H1 (cell line): Measurements from ENCODE around the gene CHRNA5. TPM values are rescaled to one million over a fixed set of nuclear protein-coding genes. Genes with fewer than 3 reads are reported as not detected.

ENCODE experiments used
- CTCF ChIA-PET: fragments of 300-600 bp; sonication (Branson Sonifier 250); formaldehyde crosslinking; loops from one replicate; lab custom pipeline; 2021; ENCODE audit not compliant: partially characterized antibody; lab: Charles Lee
- POLR2A ChIA-PET: fragments of 300-600 bp; sonication (Branson Sonifier 250); formaldehyde crosslinking; loops from one replicate; lab custom pipeline; 2021; ENCODE audit warnings: inconsistent platforms; ENCODE audit not compliant: partially characterized antibody; lab: Charles Lee
- DNase-seq, 2 experiments: peaks; one replicate each; pipeline versions ENCODE4 v3.0.0 to v3.0.0-alpha.2; 2010 to 2022; ENCODE audit warnings: low spot score in 2 of 2, low read depth in 1 of 2, mixed read lengths in 1 of 2
- FAIRE-seq: peaks from 2 replicates; lab custom pipeline; 2011; peaks lifted over from hg19 to GRCh38; lab: Jason Lieb, UNC
- H2AFZ ChIP-seq: 2 replicates; pipeline ENCODE4 v1.8.1; 2012; ENCODE audit warnings: low read length, inconsistent platforms
- H2AK5ac ChIP-seq: 2 replicates; pipeline ENCODE4 v1.6.1; 2013; ENCODE audit warnings: low read depth, low read length
- H2BK120ac ChIP-seq: replicated peaks from 2 replicates; pipeline ENCODE3; 2013; ENCODE audit warnings: low read depth, low read length, inconsistent platforms
- H2BK12ac ChIP-seq: 2 replicates; pipeline ENCODE4 v1.6.1; 2013; ENCODE audit warnings: low read depth, low read length
- H2BK15ac ChIP-seq: 2 replicates; pipeline ENCODE4 v1.6.1; 2013; ENCODE audit warnings: low read length
- H2BK20ac ChIP-seq: 2 replicates; pipeline ENCODE4 v1.6.1; 2013; ENCODE audit warnings: low read length
- H2BK5ac ChIP-seq: 2 replicates; pipeline ENCODE4 v1.6.1; 2013; ENCODE audit warnings: low read depth, low read length
- H3K14ac ChIP-seq: 2 replicates; pipeline ENCODE4 v1.6.1; 2013; ENCODE audit warnings: inconsistent platforms; ENCODE audit not compliant: insufficient read length
- H3K18ac ChIP-seq: 2 replicates; pipeline ENCODE4 v1.6.1; 2013; ENCODE audit warnings: low read length; ENCODE audit errors: extremely low read depth
- H3K23ac ChIP-seq: 2 replicates; pipeline ENCODE4 v1.6.1; 2013; ENCODE audit warnings: inconsistent platforms; ENCODE audit not compliant: insufficient read length
- H3K23me2 ChIP-seq: 2 replicates; pipeline ENCODE4 v1.6.1; 2013; ENCODE audit warnings: low read depth, low read length
- H3K27ac ChIP-seq: 2 replicates; pipeline ENCODE4 v1.6.1; 2011; ENCODE audit warnings: low read depth, low read length, inconsistent platforms
- H3K27me3 ChIP-seq, 4 experiments: replicated peaks in 1 of 4; 1 replicate in 1 of 4; 2 replicates in 3 of 4; pipeline versions ENCODE4 v1.6.1 to v1.8.1; 2011 to 2013; ENCODE audit warnings: low read length in 3 of 4, mild to moderate bottlenecking in 3 of 4, inconsistent platforms in 2 of 4, mixed read lengths in 2 of 4, moderate library complexity in 1 of 4; ENCODE audit not compliant: control insufficient read depth in 3 of 4, insufficient read depth in 3 of 4; ENCODE audit errors: extremely low read depth in 1 of 4
- H3K36me3 ChIP-seq, 4 experiments: 2 replicates each; pipeline versions ENCODE4 v1.6.1 to v1.8.1; 2011 to 2013; ENCODE audit warnings: mild to moderate bottlenecking in 4 of 4, low read length in 3 of 4, moderate library complexity in 2 of 4, control low read depth in 1 of 4, inconsistent platforms in 1 of 4; ENCODE audit not compliant: insufficient read depth in 4 of 4, control insufficient read depth in 2 of 4
- H3K4ac ChIP-seq: replicated peaks from 2 replicates; pipeline ENCODE3; 2013; ENCODE audit warnings: low read length, low read depth, mixed read lengths, inconsistent platforms; ENCODE audit not compliant: insufficient read length
- H3K4me1 ChIP-seq, 4 experiments: replicated peaks in 1 of 4; 1 replicate in 1 of 4; 2 replicates in 3 of 4; pipeline versions ENCODE4 v1.6.1 to v1.8.1; 2011 to 2013; ENCODE audit warnings: low read length in 3 of 4, inconsistent platforms in 2 of 4, mixed read lengths in 1 of 4; ENCODE audit not compliant: insufficient read depth in 4 of 4, control insufficient read depth in 3 of 4
- H3K4me2 ChIP-seq, 2 experiments: 2 replicates each; pipeline versions ENCODE4 v1.6.1 to v1.8.1; 2011 to 2013; ENCODE audit warnings: low read depth in 2 of 2, low read length in 2 of 2, control low read depth in 1 of 2, inconsistent platforms in 1 of 2, mild to moderate bottlenecking in 1 of 2; ENCODE audit not compliant: insufficient read depth in 1 of 2
- H3K4me3 ChIP-seq, 4 experiments: fragments of 200-600, 300-600 bp in 1 of 4; sonication (generic), shearing (Covaris generic), sonication (Bioruptor Twin) in 1 of 4; 2 replicates each; pipeline versions ENCODE4 v1.5.1 to v1.8.1; 2011 to 2016; ENCODE audit warnings: low read length in 4 of 4, low read depth in 3 of 4, control low read depth in 2 of 4, inconsistent platforms in 2 of 4, mild to moderate bottlenecking in 2 of 4, mixed read lengths in 1 of 4, moderate library complexity in 1 of 4; ENCODE audit not compliant: insufficient read depth in 2 of 4; ENCODE audit errors: extremely low read depth in 1 of 4
- H3K56ac ChIP-seq: replicated peaks from 2 replicates; pipeline ENCODE3; 2013; ENCODE audit warnings: low read depth, mild to moderate bottlenecking, mixed read lengths, low read length, inconsistent platforms; ENCODE audit not compliant: insufficient read length
- H3K79me1 ChIP-seq: 2 replicates; pipeline ENCODE4 v1.6.1; 2013; ENCODE audit warnings: low read depth, low read length, control low read depth
- H3K79me2 ChIP-seq, 2 experiments: 2 replicates each; pipeline versions ENCODE4 v1.6.1 to v1.8.1; 2012 to 2013; ENCODE audit warnings: low read length in 2 of 2, mild to moderate bottlenecking in 2 of 2, inconsistent platforms in 1 of 2; ENCODE audit not compliant: insufficient read depth in 2 of 2, control insufficient read depth in 1 of 2
- H3K9ac ChIP-seq, 4 experiments: replicated peaks in 1 of 4; 1 replicate in 1 of 4; 2 replicates in 3 of 4; pipeline versions ENCODE4 v1.6.1 to v1.8.1; 2011 to 2013; ENCODE audit warnings: low read depth in 3 of 4, low read length in 3 of 4, control low read depth in 2 of 4, mild to moderate bottlenecking in 2 of 4, moderate library complexity in 2 of 4, inconsistent platforms in 1 of 4; ENCODE audit errors: extremely low read depth in 1 of 4
- H3K9me3 ChIP-seq, 2 experiments: 2 replicates each; pipeline versions ENCODE4 v1.6.1 to v1.8.1; 2012 to 2013; ENCODE audit warnings: mild to moderate bottlenecking in 2 of 2, moderate library complexity in 2 of 2, control low read depth in 1 of 2, inconsistent platforms in 1 of 2, low read depth in 1 of 2, low read length in 1 of 2, mixed read lengths in 1 of 2; ENCODE audit not compliant: insufficient read depth in 2 of 2
- H4K20me1 ChIP-seq, 2 experiments: replicated peaks in 1 of 2; 2 replicates each; pipeline versions ENCODE3 to v1.8.1; 2011 to 2013; ENCODE audit warnings: inconsistent platforms in 2 of 2, low read length in 2 of 2, mild to moderate bottlenecking in 1 of 2; ENCODE audit not compliant: insufficient read depth in 2 of 2, control insufficient read depth in 1 of 2
- H4K5ac ChIP-seq: 2 replicates; pipeline ENCODE4 v1.6.1; 2013; ENCODE audit warnings: low read length, low read depth, mixed read lengths, inconsistent platforms; ENCODE audit not compliant: insufficient read length
- H4K8ac ChIP-seq: 2 replicates; pipeline ENCODE4 v1.8.0; 2013; ENCODE audit warnings: mild to moderate bottlenecking, moderate library complexity, low read length, inconsistent platforms; ENCODE audit not compliant: insufficient read depth; ENCODE audit errors: extremely low read depth
- H4K91ac ChIP-seq: replicated peaks from 2 replicates; pipeline ENCODE3; 2013; ENCODE audit warnings: low read length, mixed read lengths, inconsistent platforms; ENCODE audit not compliant: insufficient read length
- ASH2L ChIP-seq: fragments of 200-600, 300-600 bp; sonication (generic); IDR thresholded peaks from one replicate; pipeline ENCODE4 v1.7.1; 2017; ENCODE audit warnings: low read length
- HDAC2 ChIP-seq, 2 experiments: fragments of 300-600 bp in 1 of 2; sonication (generic) in 1 of 2; IDR thresholded peaks; 2 replicates each; pipeline ENCODE4 v1.6.1; 2011 to 2012; ENCODE audit warnings: low read depth in 2 of 2, low read length in 2 of 2, mild to moderate bottlenecking in 2 of 2, moderate library complexity in 2 of 2, borderline replicate concordance in 1 of 2, inconsistent platforms in 1 of 2
- KDM4A ChIP-seq: IDR thresholded peaks from one replicate; pipeline ENCODE4 v1.7.1; 2012; ENCODE audit warnings: low read depth, mild to moderate bottlenecking, moderate library complexity, low read length, inconsistent platforms; ENCODE audit not compliant: severe bottlenecking
- SAP30 ChIP-seq: fragments of 300-600 bp; sonication (generic); IDR thresholded peaks from 2 replicates; pipeline ENCODE4 v1.7.1; 2012; ENCODE audit warnings: low read length, moderate library complexity, mild to moderate bottlenecking, inconsistent platforms; ENCODE audit not compliant: insufficient read depth, insufficient replicate concordance
- TAF7 ChIP-seq: optimal IDR thresholded peaks from 2 replicates; pipeline ENCODE3; 2011; ENCODE audit warnings: low read depth, mild to moderate bottlenecking, inconsistent platforms, low read length, moderate library complexity, borderline replicate concordance
- WGBS, 2 experiments: shearing (Covaris generic) in 1 of 2; methylation state at CpG; one replicate each; pipeline versions ENCODE4 v1.1.6 to v1.1.7; 2013 to 2015; ENCODE audit warnings: low lambda C conversion rate in 2 of 2, mixed read lengths in 2 of 2, inconsistent platforms in 1 of 2, low coverage in 1 of 2, missing lambda C conversion rate in 1 of 2; ENCODE audit not compliant: insufficient replicate concordance in 2 of 2, insufficient coverage in 1 of 2, insufficient read length in 1 of 2; ENCODE audit errors: extremely low coverage in 1 of 2, missing lambda C conversion rate in 1 of 2; 5-methylcytosine and 5-hydroxymethylcytosine counted together
- polyA plus RNA-seq, 7 experiments: library from polyadenylated mRNA; depleted of rRNA in 3 of 7; stranded (reverse) in 5 of 7; unstranded in 2 of 7; fragments of >200 nt in 5 of 7; fragments of 200-250 nt in 2 of 7; gene quantifications; 1 replicate in 5 of 7; 2 replicates in 1 of 7; 4 replicates in 1 of 7; pipeline versions ENCODE4 v1.2.1 to v1.2.3, GENCODE V29; 2011 to 2013; ENCODE audit warnings: missing spikeins in 2 of 7, mixed read lengths in 2 of 7
- total RNA-seq: library from RNA; stranded (reverse); fragmentation: NEBNext Ultra II Directional; extraction: Animal tissue kit (Norgen Biotek cat#: 25700); gene quantifications from 2 replicates; pipeline ENCODE4 v1.2.1, GENCODE V29; 2021
- TF ChIP-seq, protein P1 (sequence below), 3 experiments: IDR thresholded peaks; 1 replicate in 2 of 3; 2 replicates in 1 of 3; pipeline versions ENCODE4 v1.5.1 to v1.6.1; 2011; ENCODE audit warnings: low read length in 3 of 3, mild to moderate bottlenecking in 3 of 3, inconsistent platforms in 2 of 3, low read depth in 1 of 3, moderate library complexity in 1 of 3; ENCODE audit not compliant: insufficient read depth in 1 of 3; ENCODE audit errors: control extremely low read depth in 1 of 3

The CHRNA5 gene
- total and polyA plus RNA-seq, 2 of the 8 experiments (the other 6 are each of a cell fraction or from before 2014, with no cell fraction given): 13.5 to 31.4 TPM

DNA sequence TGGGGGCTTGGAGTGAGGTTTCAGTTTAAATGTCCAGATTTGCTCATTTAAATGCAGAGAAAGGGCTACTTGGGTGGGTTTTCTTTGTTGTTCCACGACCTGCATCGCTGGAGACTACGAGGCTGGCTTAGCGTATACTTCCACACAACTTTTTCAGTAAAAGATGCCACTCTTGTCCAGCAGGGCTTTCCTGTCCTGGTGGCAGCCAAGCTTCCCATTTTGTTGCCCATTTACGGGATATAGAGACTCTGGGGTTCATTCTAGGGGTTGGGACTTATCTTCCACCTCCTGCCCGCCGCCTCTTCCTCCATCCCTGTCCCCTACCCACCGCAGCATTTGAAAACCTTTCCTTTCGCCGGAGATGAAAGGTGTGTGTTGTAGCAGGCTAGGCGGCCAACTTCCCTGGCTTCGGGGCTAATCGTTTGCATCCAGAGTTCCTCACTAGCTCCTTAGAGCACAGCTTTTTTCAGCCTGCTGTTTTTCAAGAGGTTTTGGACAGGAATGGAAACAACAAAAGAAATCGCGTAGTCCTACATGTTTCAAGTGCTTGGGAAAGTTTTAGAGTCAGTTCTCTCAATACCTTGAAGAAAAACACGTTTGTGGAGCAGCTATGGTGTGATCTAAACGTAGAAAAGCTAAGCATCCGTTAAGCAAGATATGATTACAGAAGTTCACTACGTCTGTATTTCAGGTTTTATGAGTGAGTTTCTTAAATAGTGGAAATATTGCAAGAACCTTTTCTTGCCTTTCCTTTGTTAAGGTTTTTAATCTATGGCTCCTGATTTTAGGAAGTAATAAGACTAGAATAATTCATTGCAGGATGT lies 843 bp downstream of the CHRNA5 start:
- DNase-seq: peak in 1 of 2 experiments; percentile 52
- Histone ChIP-seq H2BK20ac (no peak overlapping the region), H2BK12ac (no peak overlapping the region), H3K9me3 (no peaks in the 10 kb centered on the region), H3K23ac (no peak overlapping the region), H2AK5ac (no peak overlapping the region), H2AFZ (peak overlapping the region; percentile 64), H4K20me1 (no peaks in the 10 kb centered on the region), H4K5ac (no peak overlapping the region), H4K91ac (no peak overlapping the region), H3K79me1 (no peaks in the 10 kb centered on the region), H2BK120ac (no peak overlapping the region), H2BK15ac (no peak overlapping the region), H3K4me3 (peak overlapping the region; percentile 80 to 89 (median 84)), H3K4me2 (peak overlapping the region; percentile 63 to 87), H3K14ac (no peak overlapping the region), H3K23me2 (peaks cover 5% of the 10 kb centered on the region; the same call in 1 of the 2 replicates), H3K18ac (peak overlapping the region; percentile 26; the same call in 1 of the 2 replicates), H4K8ac (no peak overlapping the region), H2BK5ac (0 out of 2 replicates have a peak overlapping the region, but pooled peaks have one; percentile 18), H3K27ac (peak overlapping the region; percentile 71; the same call in 1 of the 2 replicates), H3K79me2 (peaks cover 0 to 36% of the 10 kb centered on the region in 2 experiments; a peak in 2 of 4 replicates), H3K56ac (peak overlapping the region; percentile 52), H3K9ac (peak overlapping the region; percentile 55 to 82 (median 77)), H3K27me3 (no peaks in the 10 kb centered on the region), H3K4ac (peak overlapping the region; percentile 2), H3K4me1 (peaks cover 3 to 10% (median 4%) of the 10 kb centered on the region in 4 experiments; a peak in 6 of 7 replicates), H3K36me3 (no peaks in the 10 kb centered on the region)
- POLR2A ChIA-PET: interaction anchor here (0.6 to 2.6 kb wide), 14 partner anchors 8 to 302 kb away, joined by 3 to 17 read pairs (median 4); partner anchors contain the start of genes DNAJA4, HYKK, PSMA4 and SKIC8
- no peak for FAIRE-seq
- CTCF ChIA-PET: interaction anchor here (0.8 to 2.1 kb wide), 10 partner anchors 8 to 258 kb away, joined by 3 to 7 read pairs (median 4); partner anchors contain the start of gene PSMA4
- 0 out of 4 replicates have a peak, but pooled peaks of 1 of the 2 experiments have one; percentile 5 for TF ChIP-seq HDAC2 (IDR thresholded peaks at IDR 0.05; ENCODE audit: borderline replicate concordance in 1 of 2, low read depth in 2 of 2, low read length in 2 of 2)
- TF ChIP-seq TAF7: no peak
- peak; percentile 64 for TF ChIP-seq ASH2L
- TF ChIP-seq, protein P1, sequence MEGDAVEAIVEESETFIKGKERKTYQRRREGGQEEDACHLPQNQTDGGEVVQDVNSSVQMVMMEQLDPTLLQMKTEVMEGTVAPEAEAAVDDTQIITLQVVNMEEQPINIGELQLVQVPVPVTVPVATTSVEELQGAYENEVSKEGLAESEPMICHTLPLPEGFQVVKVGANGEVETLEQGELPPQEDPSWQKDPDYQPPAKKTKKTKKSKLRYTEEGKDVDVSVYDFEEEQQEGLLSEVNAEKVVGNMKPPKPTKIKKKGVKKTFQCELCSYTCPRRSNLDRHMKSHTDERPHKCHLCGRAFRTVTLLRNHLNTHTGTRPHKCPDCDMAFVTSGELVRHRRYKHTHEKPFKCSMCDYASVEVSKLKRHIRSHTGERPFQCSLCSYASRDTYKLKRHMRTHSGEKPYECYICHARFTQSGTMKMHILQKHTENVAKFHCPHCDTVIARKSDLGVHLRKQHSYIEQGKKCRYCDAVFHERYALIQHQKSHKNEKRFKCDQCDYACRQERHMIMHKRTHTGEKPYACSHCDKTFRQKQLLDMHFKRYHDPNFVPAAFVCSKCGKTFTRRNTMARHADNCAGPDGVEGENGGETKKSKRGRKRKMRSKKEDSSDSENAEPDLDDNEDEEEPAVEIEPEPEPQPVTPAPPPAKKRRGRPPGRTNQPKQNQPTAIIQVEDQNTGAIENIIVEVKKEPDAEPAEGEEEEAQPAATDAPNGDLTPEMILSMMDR (IDR thresholded peaks at IDR 0.05; ENCODE audit: control extremely low read depth in 1 of 3, insufficient read depth in 1 of 3, low read depth in 1 of 3, low read length in 3 of 3): 0 out of 4 replicates have a peak, but pooled peaks of 1 of the 3 experiments have one; percentile 5
- TF ChIP-seq SAP30: peak; percentile 55
- peak; percentile 57 for TF ChIP-seq KDM4A
- 5% methylated on average over 19 of the region's 19 CpGs; no CpG with 5 or more reads in 1 of the 2 experiments for WGBS, 2 experiments
